Measurements from ENCODE around the gene GRIN2A.

GRIN2A gene

GRCh38 chr16:10181196-10182162, 749 bp downstream of the GRIN2A start:
- Histone ChIP-seq H3K36me3 (replicated peaks; ENCODE audit: insufficient read depth, low read length) (no peaks in the 10 kb centered on the region), H3K9me3 (replicated peaks; ENCODE audit: insufficient read depth, low read length) (no peaks in the 10 kb centered on the region)

GRCh38 chr16:10180771-10181163, 1.5 kb downstream of the GRIN2A start:
- Histone ChIP-seq H3K9me2 (replicated peaks; ENCODE audit: insufficient read depth, low read length) (no peaks in the 10 kb centered on the region), H2AFZ (ENCODE audit: low read length) (peak overlapping the region; percentile 73), H3K36me3 (replicated peaks; ENCODE audit: insufficient read depth, low read length) (no peaks in the 10 kb centered on the region), H3K4me1 (ENCODE audit: low read length) (peaks cover 8% of the 10 kb centered on the region; the same call in 1 of the 2 replicates), H4K20me1 (ENCODE audit: insufficient read depth, low read length) (no peaks in the 10 kb centered on the region), H3K9me3 (replicated peaks; ENCODE audit: insufficient read depth, low read length) (no peaks in the 10 kb centered on the region), H3F3A (ENCODE audit: insufficient read depth, low read length) (no peaks in the 10 kb centered on the region), H3K27ac (ENCODE audit: low read length) (no peak overlapping the region), H3K79me2 (ENCODE audit: low read length) (no peaks in the 10 kb centered on the region), H3K4me2 (ENCODE audit: low read depth, low read length) (peak overlapping the region; percentile 94), H3K4me3 (ENCODE audit: low read length) (peak overlapping the region; percentile 58), H3K9ac (ENCODE audit: low read length) (no peak overlapping the region), H3K27me3 (replicated peaks; ENCODE audit: insufficient read depth, low read length) (peaks cover 24% of the 10 kb centered on the region)
- DNase-seq: peak; percentile 50
- TF ChIP-seq CTCF (IDR thresholded peaks at IDR 0.05; ENCODE audit: low read length) (peak; percentile 57), EZH2 (optimal IDR thresholded peaks at IDR 0.05; ENCODE audit: low read depth, low read length) (no peak)

More at GRCh38 chr16:10181196-10182162, 749 bp downstream of the GRIN2A start:
- Histone ChIP-seq H3K27ac (ENCODE audit: low read length) (no peak overlapping the region), H3K4me2 (ENCODE audit: low read depth, low read length) (peak overlapping the region; percentile 94), H3K27me3 (replicated peaks; ENCODE audit: insufficient read depth, low read length) (peaks cover 24% of the 10 kb centered on the region), H3K4me1 (ENCODE audit: low read length) (peaks cover 8% of the 10 kb centered on the region; the same call in 1 of the 2 replicates), H3F3A (ENCODE audit: insufficient read depth, low read length) (no peaks in the 10 kb centered on the region), H2AFZ (ENCODE audit: low read length) (peak overlapping the region; percentile 73), H3K4me3 (ENCODE audit: low read length) (peak overlapping the region; percentile 58), H3K9ac (ENCODE audit: low read length) (no peak overlapping the region), H3K79me2 (ENCODE audit: low read length) (no peaks in the 10 kb centered on the region), H3K9me2 (replicated peaks; ENCODE audit: insufficient read depth, low read length) (no peaks in the 10 kb centered on the region), H4K20me1 (ENCODE audit: insufficient read depth, low read length) (no peaks in the 10 kb centered on the region)
- peak; percentile 61 for DNase-seq
- TF ChIP-seq CTCF (IDR thresholded peaks at IDR 0.05; ENCODE audit: low read length) (peak; percentile 81), EZH2phosphoT487 (IDR thresholded peaks at IDR 0.05; ENCODE audit: low read length) (no peak)

- Histone ChIP-seq H3K9ac (ENCODE audit: low read length) (no peak overlapping the region), H2AFZ (ENCODE audit: low read length) (no peak overlapping the region), H3K79me2 (ENCODE audit: low read length) (no peaks in the 10 kb centered on the region), H3K4me3 (ENCODE audit: low read length) (no peak overlapping the region), H4K20me1 (ENCODE audit: insufficient read depth, low read length) (no peaks in the 10 kb centered on the region), H3K27me3 (replicated peaks; ENCODE audit: insufficient read depth, low read length) (peaks cover 24% of the 10 kb centered on the region), H3K9me3 (replicated peaks; ENCODE audit: insufficient read depth, low read length) (no peaks in the 10 kb centered on the region), H3K4me1 (ENCODE audit: low read length) (peaks cover 8% of the 10 kb centered on the region; the same call in 1 of the 2 replicates), H3K27ac (ENCODE audit: low read length) (no peak overlapping the region), H3K9me2 (replicated peaks; ENCODE audit: insufficient read depth, low read length) (no peaks in the 10 kb centered on the region), H3K36me3 (replicated peaks; ENCODE audit: insufficient read depth, low read length) (no peaks in the 10 kb centered on the region), H3K4me2 (ENCODE audit: low read depth, low read length) (peak overlapping the region; percentile 94; the same call in 1 of the 2 replicates), H3F3A (ENCODE audit: insufficient read depth, low read length) (no peaks in the 10 kb centered on the region)
- no peak for DNase-seq
- TF ChIP-seq EZH2phosphoT487 (IDR thresholded peaks at IDR 0.05; ENCODE audit: low read length) (no peak), CTCF (IDR thresholded peaks at IDR 0.05; ENCODE audit: low read length) (no peak), EZH2 (optimal IDR thresholded peaks at IDR 0.05; ENCODE audit: low read depth, low read length) (no peak)
Measured at GRCh38 chr16:10180042-10180770, 2.0 kb downstream of the GRIN2A start.
